SK-N-SH (cell line): ENCODE data around the gene PANX2. TPM values are rescaled to one million over a fixed set of nuclear protein-coding genes. Genes with fewer than 3 reads are reported as not detected.

Source experiments
- CTCF ChIA-PET: fragments of 300-600, 350-600 bp; formaldehyde crosslinking; extraction: SDS; loops from one replicate; lab custom pipeline; 2021; lab: Yijun Ruan, JAX
- POLR2A ChIA-PET: fragments of 350-600 bp; sonication (Branson Sonifier 250); formaldehyde crosslinking; extraction: SDS; loops from one replicate; lab custom pipeline; 2020; ENCODE audit warnings: antibody characterized with exemption, inconsistent platforms; lab: Yijun Ruan, JAX
- DNase-seq: peaks from one replicate; pipeline ENCODE4 v3.0.0; 2012
- H2AFZ ChIP-seq: fragments of 200-600 bp; sonication (generic); 2 replicates; pipeline ENCODE4 v1.8.1; 2016; ENCODE audit warnings: antibody characterized with exemption, mild to moderate bottlenecking, low read depth
- H3F3A ChIP-seq: fragments of 200-600 bp; sonication (generic); replicated peaks from 2 replicates; pipeline ENCODE3; 2016; ENCODE audit warnings: antibody characterized with exemption, mild to moderate bottlenecking; ENCODE audit not compliant: insufficient read depth
- H3K27ac ChIP-seq, 2 experiments: fragments of 200-500 bp in 1 of 2; fragments of 200-600 bp in 1 of 2; sonication (Bioruptor generic) in 1 of 2; sonication (generic), shearing (Covaris generic) in 1 of 2; 2 replicates each; pipeline versions ENCODE4 v1.5.1 to v1.6.1; 2014 to 2016; ENCODE audit warnings: low read depth in 2 of 2, inconsistent platforms in 1 of 2, low read length in 1 of 2, mild to moderate bottlenecking in 1 of 2, mixed read lengths in 1 of 2
- H3K27me3 ChIP-seq: fragments of 200-600 bp; sonication (generic), shearing (Covaris generic); 2 replicates; pipeline ENCODE4 v1.6.1; 2016; ENCODE audit warnings: mixed run types; ENCODE audit not compliant: insufficient read depth
- H3K36me3 ChIP-seq, 2 experiments: fragments of 200-500 bp in 1 of 2; fragments of 200-600 bp in 1 of 2; sonication (Bioruptor generic) in 1 of 2; sonication (generic) in 1 of 2; replicated peaks in 1 of 2; 2 replicates each; pipeline versions ENCODE3 to v1.5.1; 2014 to 2016; ENCODE audit warnings: low read length in 1 of 2, mild to moderate bottlenecking in 1 of 2; ENCODE audit not compliant: insufficient read depth in 2 of 2, control insufficient read depth in 1 of 2
- H3K4me1 ChIP-seq, 2 experiments: fragments of 200-500 bp in 1 of 2; fragments of 200-600 bp in 1 of 2; sonication (Bioruptor generic) in 1 of 2; sonication (generic), shearing (Covaris generic) in 1 of 2; 2 replicates each; pipeline versions ENCODE4 v1.5.1 to v1.6.1; 2014 to 2016; ENCODE audit warnings: low read depth in 1 of 2, low read length in 1 of 2, mixed run types in 1 of 2; ENCODE audit not compliant: insufficient read depth in 2 of 2, control insufficient read depth in 1 of 2
- H3K4me2 ChIP-seq: fragments of 200-600 bp; sonication (generic), shearing (Covaris generic); 2 replicates; pipeline ENCODE4 v1.6.1; 2017; ENCODE audit warnings: mixed run types
- H3K4me3 ChIP-seq, 2 experiments: fragments of 200-500 bp in 1 of 2; fragments of 200-600 bp in 1 of 2; sonication (Bioruptor generic) in 1 of 2; sonication (generic), shearing (Covaris generic) in 1 of 2; 2 replicates each; pipeline versions ENCODE4 v1.5.1 to v1.8.1; 2014 to 2016; ENCODE audit warnings: low read depth in 2 of 2, inconsistent platforms in 1 of 2, low read length in 1 of 2, mild to moderate bottlenecking in 1 of 2, mixed read lengths in 1 of 2, moderate library complexity in 1 of 2
- H3K79me2 ChIP-seq: fragments of 200-600 bp; sonication (generic); 2 replicates; pipeline ENCODE4 v1.8.1; 2017; ENCODE audit warnings: mild to moderate bottlenecking; ENCODE audit not compliant: insufficient read depth
- H3K9ac ChIP-seq: fragments of 200-600 bp; sonication (generic); 2 replicates; pipeline ENCODE4 v1.6.1; 2017; ENCODE audit warnings: mixed run types
- H3K9me2 ChIP-seq: fragments of 200-600 bp; sonication (generic); 2 replicates; pipeline ENCODE4 v1.6.1; 2017; ENCODE audit warnings: mixed run types
- H3K9me3 ChIP-seq: fragments of 200-600 bp; sonication (generic); 2 replicates; pipeline ENCODE4 v1.6.1; 2017; ENCODE audit warnings: mixed run types, mild to moderate bottlenecking, moderate library complexity
- H4K20me1 ChIP-seq: fragments of 200-600 bp; sonication (generic); 2 replicates; pipeline ENCODE4 v1.6.1; 2017; ENCODE audit warnings: mild to moderate bottlenecking, mixed run types; ENCODE audit not compliant: insufficient read depth
- CHD2 ChIP-seq: fragments of 150-350 bp; IDR thresholded peaks from 2 replicates; pipeline ENCODE4 v1.6.1; 2018; ENCODE audit warnings: low read length; ENCODE audit not compliant: partially characterized antibody
- CTCF ChIP-seq: fragments of 200-600 bp; sonication (generic); IDR thresholded peaks from 2 replicates; pipeline ENCODE4 v1.6.1; 2017; ENCODE audit warnings: antibody characterized with exemption, mild to moderate bottlenecking, moderate library complexity
- ELF1 ChIP-seq: IDR thresholded peaks from 2 replicates; pipeline ENCODE4 v1.4.0; 2012
- FOSL2 ChIP-seq: IDR thresholded peaks from 2 replicates; pipeline ENCODE4 v1.4.0; 2012; ENCODE audit warnings: low read depth, mild to moderate bottlenecking, moderate library complexity, borderline replicate concordance
- FOXJ3 ChIP-seq: sonication (generic); formaldehyde crosslinking; IDR thresholded peaks from 2 replicates; pipeline ENCODE4 v1.5.1; 2020; ENCODE audit warnings: mild to moderate bottlenecking, missing genetic modification reagents
- JUND ChIP-seq: IDR thresholded peaks from 2 replicates; pipeline ENCODE4 v1.4.0; 2012
- MEF2A ChIP-seq: IDR thresholded peaks from 2 replicates; pipeline ENCODE4 v1.4.0; 2012; ENCODE audit warnings: low read depth, borderline replicate concordance
- RCOR1 ChIP-seq: fragments of 150-350 bp; IDR thresholded peaks from 2 replicates; pipeline ENCODE4 v1.6.1; 2017; ENCODE audit warnings: antibody characterized with exemption, low read length
- RFX5 ChIP-seq: IDR thresholded peaks from 2 replicates; pipeline ENCODE4 v1.6.1; 2012; ENCODE audit warnings: mild to moderate bottlenecking, improper control_type of control experiment, low read length
- RXRA ChIP-seq: IDR thresholded peaks from 2 replicates; pipeline ENCODE4 v1.4.0; 2012; ENCODE audit warnings: low read depth, mild to moderate bottlenecking, borderline replicate concordance
- SMC3 ChIP-seq: IDR thresholded peaks from 2 replicates; pipeline ENCODE4 v1.6.1; 2012; ENCODE audit warnings: low read depth, low read length, improper control_type of control experiment
- TAF1 ChIP-seq: IDR thresholded peaks from 2 replicates; pipeline ENCODE4 v1.6.1; 2012; ENCODE audit warnings: low read depth, mild to moderate bottlenecking, low read length, moderate library complexity, borderline replicate concordance
- USF2 ChIP-seq: fragments of 150-350 bp; IDR thresholded peaks from 2 replicates; pipeline ENCODE4 v1.6.1; 2017; ENCODE audit warnings: antibody characterized with exemption, low read length, low read depth, borderline replicate concordance
- WGBS: methylation state at CpG from one replicate; pipeline ENCODE4 v1.1.6; 2017; ENCODE audit warnings: low lambda C conversion rate; 5-methylcytosine and 5-hydroxymethylcytosine counted together
- polyA plus RNA-seq, 3 experiments: library from polyadenylated mRNA; depleted of rRNA; stranded (reverse); fragments of >200 nt; gene quantifications; 2 replicates each; pipeline ENCODE4 v1.2.3, GENCODE V29; 2012
- TF ChIP-seq, protein P1 (sequence below): IDR thresholded peaks from 2 replicates; pipeline ENCODE4 v1.4.0; 2012; ENCODE audit warnings: low read depth, borderline replicate concordance
- TF ChIP-seq, protein P2 (sequence below): IDR thresholded peaks from 2 replicates; pipeline ENCODE4 v1.6.1; 2012; ENCODE audit warnings: mild to moderate bottlenecking, low read depth, low read length, moderate library complexity

Gene PANX2
- polyA plus RNA-seq, 1 of the 3 experiments (the other 2 are of a cell fraction) = 2.4 TPM

- H3F3A ChIP-seq = no peaks in the 10 kb centered on the region
- no peak overlapping the region for H2AFZ ChIP-seq
- peaks cover 14% of the 10 kb centered on the region for H3K79me2 ChIP-seq
- no peaks in the 10 kb centered on the region for H3K9me3 ChIP-seq
- DNase-seq = no peak
- H3K27ac ChIP-seq = no peak overlapping the region
- WGBS = 88% methylated on average over 13 of the region's 31 CpGs
- H3K4me1 ChIP-seq = peaks cover 0 to 23% of the 10 kb centered on the region in 2 experiments; a peak in 2 of 4 replicates
- no peak overlapping the region for H3K9ac ChIP-seq
- ChIA-PET CTCF (interaction anchor here (1.2 kb wide), 1 partner anchor 12 kb away, joined by 3 read pairs; the partner anchor contains the start of gene PANX2), POLR2A (no interaction called here)
- no peaks in the 10 kb centered on the region for H3K36me3 ChIP-seq
- no peaks in the 10 kb centered on the region for H3K27me3 ChIP-seq
- no peak overlapping the region for H3K4me2 ChIP-seq
- no peaks in the 10 kb centered on the region for H3K9me2 ChIP-seq
- no peak for TF ChIP-seq JUND
- TF ChIP-seq, protein P1, sequence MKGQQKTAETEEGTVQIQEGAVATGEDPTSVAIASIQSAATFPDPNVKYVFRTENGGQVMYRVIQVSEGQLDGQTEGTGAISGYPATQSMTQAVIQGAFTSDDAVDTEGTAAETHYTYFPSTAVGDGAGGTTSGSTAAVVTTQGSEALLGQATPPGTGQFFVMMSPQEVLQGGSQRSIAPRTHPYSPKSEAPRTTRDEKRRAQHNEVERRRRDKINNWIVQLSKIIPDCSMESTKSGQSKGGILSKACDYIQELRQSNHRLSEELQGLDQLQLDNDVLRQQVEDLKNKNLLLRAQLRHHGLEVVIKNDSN = no peak
- TF ChIP-seq USF2 = no peak
- no peak for TF ChIP-seq RXRA
- TF ChIP-seq FOXJ3 (CRISPR knock-in tag) = no peak
- TF ChIP-seq TAF1 = no peak
- no peak for TF ChIP-seq CHD2
- TF ChIP-seq, all 33 proteins: peak for 0
- no peak overlapping the region for H3K4me3 ChIP-seq
- H4K20me1 ChIP-seq = no peaks in the 10 kb centered on the region
Observed at GRCh38 chr22:50182176-50183081, 11.9 kb downstream of the PANX2 start.

- Histone ChIP-seq H3K4me1 (peaks cover 0 to 24% of the 10 kb centered on the region in 2 experiments; a peak in 2 of 4 replicates), H4K20me1 (no peaks in the 10 kb centered on the region), H2AFZ (no peak overlapping the region), H3K79me2 (peaks cover 23% of the 10 kb centered on the region), H3K9me3 (no peaks in the 10 kb centered on the region), H3K27me3 (no peaks in the 10 kb centered on the region), H3K9me2 (no peaks in the 10 kb centered on the region), H3K9ac (no peak overlapping the region), H3K4me3 (no peak overlapping the region), H3K27ac (peak overlapping the region in 1 of 2 experiments; percentile 47; a peak in 1 of 4 replicates), H3K36me3 (peaks cover 0 to under 1% of the 10 kb centered on the region in 2 experiments), H3K4me2 (no peak overlapping the region), H3F3A (no peaks in the 10 kb centered on the region)
- ChIA-PET POLR2A (no interaction called here), CTCF (interaction anchor here (1.2 kb wide), 2 partner anchors 10 to 36 kb away, joined by 3 to 5 read pairs; no protein-coding TSS in a partner anchor)
- 81% methylated on average over 9 of the region's 19 CpGs for WGBS
- DNase-seq = no peak
- no peak for TF ChIP-seq CTCF
- no peak for TF ChIP-seq USF2
- no peak for TF ChIP-seq CHD2
- TF ChIP-seq RFX5 = no peak
- TF ChIP-seq, protein P2, sequence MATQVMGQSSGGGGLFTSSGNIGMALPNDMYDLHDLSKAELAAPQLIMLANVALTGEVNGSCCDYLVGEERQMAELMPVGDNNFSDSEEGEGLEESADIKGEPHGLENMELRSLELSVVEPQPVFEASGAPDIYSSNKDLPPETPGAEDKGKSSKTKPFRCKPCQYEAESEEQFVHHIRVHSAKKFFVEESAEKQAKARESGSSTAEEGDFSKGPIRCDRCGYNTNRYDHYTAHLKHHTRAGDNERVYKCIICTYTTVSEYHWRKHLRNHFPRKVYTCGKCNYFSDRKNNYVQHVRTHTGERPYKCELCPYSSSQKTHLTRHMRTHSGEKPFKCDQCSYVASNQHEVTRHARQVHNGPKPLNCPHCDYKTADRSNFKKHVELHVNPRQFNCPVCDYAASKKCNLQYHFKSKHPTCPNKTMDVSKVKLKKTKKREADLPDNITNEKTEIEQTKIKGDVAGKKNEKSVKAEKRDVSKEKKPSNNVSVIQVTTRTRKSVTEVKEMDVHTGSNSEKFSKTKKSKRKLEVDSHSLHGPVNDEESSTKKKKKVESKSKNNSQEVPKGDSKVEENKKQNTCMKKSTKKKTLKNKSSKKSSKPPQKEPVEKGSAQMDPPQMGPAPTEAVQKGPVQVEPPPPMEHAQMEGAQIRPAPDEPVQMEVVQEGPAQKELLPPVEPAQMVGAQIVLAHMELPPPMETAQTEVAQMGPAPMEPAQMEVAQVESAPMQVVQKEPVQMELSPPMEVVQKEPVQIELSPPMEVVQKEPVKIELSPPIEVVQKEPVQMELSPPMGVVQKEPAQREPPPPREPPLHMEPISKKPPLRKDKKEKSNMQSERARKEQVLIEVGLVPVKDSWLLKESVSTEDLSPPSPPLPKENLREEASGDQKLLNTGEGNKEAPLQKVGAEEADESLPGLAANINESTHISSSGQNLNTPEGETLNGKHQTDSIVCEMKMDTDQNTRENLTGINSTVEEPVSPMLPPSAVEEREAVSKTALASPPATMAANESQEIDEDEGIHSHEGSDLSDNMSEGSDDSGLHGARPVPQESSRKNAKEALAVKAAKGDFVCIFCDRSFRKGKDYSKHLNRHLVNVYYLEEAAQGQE = no peak
- TF ChIP-seq MEF2A = no peak
- no peak for TF ChIP-seq RXRA
- TF ChIP-seq RCOR1 = no peak
- TF ChIP-seq ELF1 = no peak
- TF ChIP-seq FOSL2 = no peak
- no peak for TF ChIP-seq SMC3
Observed at GRCh38 chr22:50183141-50183971, 12.8 kb downstream of the PANX2 start.
